Measurements from ENCODE around the gene TOMM20.

The TOMM20 gene

GRCh38 chr1:235131961-235132360 lies 3.3 kb upstream of the TOMM20 start:
- Mint-ChIP-seq H3K4me1 (peaks cover 15% of the 10 kb centered on the region), H3K4me3 (no peak overlapping the region), H3K27me3 (ENCODE audit: low read depth, poor library complexity) (no peaks in the 10 kb centered on the region), H3K9me3 (no peaks in the 10 kb centered on the region), H3K36me3 (ENCODE audit: low read depth) (peaks cover 58% of the 10 kb centered on the region), H3K27ac (no peak overlapping the region)
- TF ChIP-seq CTCF (IDR thresholded peaks at IDR 0.05): no peak
- no peak for DNase-seq

GRCh38 chr1:235130766-235131270 lies 2.2 kb upstream of the TOMM20 start:
- H3K9me3 Mint-ChIP-seq: no peaks in the 10 kb centered on the region
- DNase-seq: no peak
- H3K4me3 Mint-ChIP-seq: no peak overlapping the region
- peaks cover 58% of the 10 kb centered on the region for H3K36me3 Mint-ChIP-seq (ENCODE audit: low read depth)
- no peak for TF ChIP-seq CTCF (IDR thresholded peaks at IDR 0.05)
- H3K27ac Mint-ChIP-seq: peak overlapping the region; percentile 88
- H3K4me1 Mint-ChIP-seq: peaks cover 21% of the 10 kb centered on the region
- H3K27me3 Mint-ChIP-seq (ENCODE audit: low read depth, poor library complexity): no peaks in the 10 kb centered on the region

GRCh38 chr1:235129774-235130570 lies 1.3 kb upstream of the TOMM20 start:
- Mint-ChIP-seq H3K4me1 (peaks cover 21% of the 10 kb centered on the region), H3K4me3 (peak overlapping the region; percentile 4), H3K27me3 (ENCODE audit: low read depth, poor library complexity) (no peaks in the 10 kb centered on the region), H3K36me3 (ENCODE audit: low read depth) (peaks cover 52% of the 10 kb centered on the region), H3K27ac (peak overlapping the region; percentile 39), H3K9me3 (no peaks in the 10 kb centered on the region)
- no peak for DNase-seq
- TF ChIP-seq CTCF (IDR thresholded peaks at IDR 0.05): no peak

GRCh38 chr1:235127732-235128455 lies 743 bp downstream of the TOMM20 start:
- no peak for DNase-seq
- H3K36me3 Mint-ChIP-seq (ENCODE audit: low read depth): peaks cover 49% of the 10 kb centered on the region
- peaks cover 31% of the 10 kb centered on the region for H3K4me1 Mint-ChIP-seq
- H3K4me3 Mint-ChIP-seq: peak overlapping the region; percentile 99
- H3K9me3 Mint-ChIP-seq: no peaks in the 10 kb centered on the region
- H3K27me3 Mint-ChIP-seq (ENCODE audit: low read depth, poor library complexity): no peaks in the 10 kb centered on the region
- TF ChIP-seq CTCF (IDR thresholded peaks at IDR 0.05): no peak
- peak overlapping the region; percentile 99 for H3K27ac Mint-ChIP-seq

GRCh38 chr1:235127203-235127602 lies 1.4 kb downstream of the TOMM20 start:
- Mint-ChIP-seq H3K9me3 (no peaks in the 10 kb centered on the region), H3K27ac (peak overlapping the region; percentile 75), H3K27me3 (ENCODE audit: low read depth, poor library complexity) (no peaks in the 10 kb centered on the region), H3K36me3 (ENCODE audit: low read depth) (peaks cover 48% of the 10 kb centered on the region), H3K4me1 (peaks cover 38% of the 10 kb centered on the region), H3K4me3 (peak overlapping the region; percentile 99)
- DNase-seq: no peak
- no peak for TF ChIP-seq CTCF (IDR thresholded peaks at IDR 0.05)
